Activated CD4-positive, CD25-positive, alpha-beta regulatory T cell treated with anti-CD3 and anti-CD28 coated beads, Interleukin-2, amount 50 U/mL, for 16 hours (primary cell): ENCODE data around the gene TRIM69.
"Not testable (repeated sequence)": the region's sequence is repeated elsewhere in the genome, so short reads cannot be mapped to it uniquely, and the experiment has no call there.

Experiments
- DNase-seq: peaks from one replicate; pipeline ENCODE4 v3.0.0-alpha.2; 2020; ENCODE audit warnings: low read depth, low spot score

TRIM69 gene, protein sequence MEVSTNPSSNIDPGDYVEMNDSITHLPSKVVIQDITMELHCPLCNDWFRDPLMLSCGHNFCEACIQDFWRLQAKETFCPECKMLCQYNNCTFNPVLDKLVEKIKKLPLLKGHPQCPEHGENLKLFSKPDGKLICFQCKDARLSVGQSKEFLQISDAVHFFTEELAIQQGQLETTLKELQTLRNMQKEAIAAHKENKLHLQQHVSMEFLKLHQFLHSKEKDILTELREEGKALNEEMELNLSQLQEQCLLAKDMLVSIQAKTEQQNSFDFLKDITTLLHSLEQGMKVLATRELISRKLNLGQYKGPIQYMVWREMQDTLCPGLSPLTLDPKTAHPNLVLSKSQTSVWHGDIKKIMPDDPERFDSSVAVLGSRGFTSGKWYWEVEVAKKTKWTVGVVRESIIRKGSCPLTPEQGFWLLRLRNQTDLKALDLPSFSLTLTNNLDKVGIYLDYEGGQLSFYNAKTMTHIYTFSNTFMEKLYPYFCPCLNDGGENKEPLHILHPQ

DNA sequence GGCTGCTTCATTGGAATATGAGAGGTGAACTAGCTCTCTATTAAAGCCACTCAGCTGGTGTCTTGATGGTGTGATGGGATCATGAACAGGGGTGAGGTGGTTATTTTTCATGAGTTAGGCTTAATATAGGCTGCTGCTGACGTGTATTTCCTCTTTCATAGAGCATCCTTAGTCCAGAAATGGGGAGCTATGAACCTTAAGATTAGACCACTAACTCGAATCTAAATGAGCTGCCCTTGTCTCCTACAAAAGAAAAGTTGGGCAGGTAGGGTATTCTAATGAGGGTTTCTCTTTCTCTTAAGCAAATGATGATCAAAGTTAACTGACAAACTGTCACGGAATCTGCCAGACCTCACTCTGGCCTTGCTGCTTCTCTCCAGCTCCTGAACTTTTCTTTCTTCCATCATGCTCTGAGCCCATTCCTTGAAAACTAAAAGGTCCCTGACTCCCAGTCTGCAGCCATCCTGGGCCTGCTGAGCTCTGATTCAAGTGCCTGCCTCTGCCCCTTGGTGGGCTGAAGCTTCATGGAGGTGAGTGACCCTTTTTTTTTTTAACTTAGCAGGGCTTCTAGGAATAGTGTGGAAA, at the start of gene TRIM69:
Gene TRIM69, plus strand, starts transcription at position 348 of the 585 bp plus-strand sequence. Its CDS starts 177 bp downstream, at position 525.
- DNase-seq = no peak

- DNase-seq = not testable (repeated sequence)
These were observed 47.0 kb upstream of the TRIM69 start for GRCh38 chr15:44689318-44689717.

DNA sequence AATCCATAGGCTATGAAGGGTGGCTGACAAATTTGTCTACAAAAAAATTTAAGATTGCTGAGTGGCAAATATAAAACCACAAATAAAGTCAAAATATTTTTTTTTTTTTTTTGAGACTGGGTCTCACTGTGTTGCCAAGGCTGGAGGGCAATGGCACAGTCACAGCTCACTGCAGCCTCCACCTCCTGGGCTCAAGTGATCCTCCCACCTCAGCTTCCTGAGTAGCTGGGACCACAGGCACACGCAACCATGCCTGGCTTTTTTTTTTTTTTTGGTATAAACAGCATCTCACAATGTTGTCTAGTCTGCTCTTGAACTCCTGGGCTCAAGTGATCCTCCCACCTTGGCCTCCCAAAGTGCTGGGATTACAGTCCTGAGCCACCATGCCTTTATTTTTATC, 46.1 kb upstream of the TRIM69 start:
- not testable (repeated sequence) for DNase-seq

DNA sequence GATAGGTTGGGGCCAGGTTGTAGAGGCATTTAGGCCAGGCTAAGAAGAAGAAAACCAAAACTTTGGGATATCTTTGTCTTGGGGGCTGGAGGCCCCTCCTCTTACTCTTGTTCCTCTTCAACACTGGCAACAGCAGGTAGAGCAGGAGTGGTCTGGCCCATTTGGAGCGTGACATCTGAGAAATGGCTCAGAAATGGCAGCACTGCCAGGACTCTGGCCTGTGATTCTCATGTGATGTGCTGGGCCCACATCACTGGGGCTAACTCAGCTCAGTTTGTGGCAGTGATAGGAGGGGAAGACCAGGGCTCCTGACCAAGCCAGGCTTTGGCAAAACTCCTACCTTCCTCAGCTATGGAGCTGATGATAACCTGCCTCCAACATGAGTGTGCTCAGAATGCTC, 43.7 kb upstream of the TRIM69 start:
- no peak for DNase-seq

- no peak for DNase-seq
These were observed 41.9 kb upstream of the TRIM69 start for GRCh38 chr15:44694416-44694815.

DNA sequence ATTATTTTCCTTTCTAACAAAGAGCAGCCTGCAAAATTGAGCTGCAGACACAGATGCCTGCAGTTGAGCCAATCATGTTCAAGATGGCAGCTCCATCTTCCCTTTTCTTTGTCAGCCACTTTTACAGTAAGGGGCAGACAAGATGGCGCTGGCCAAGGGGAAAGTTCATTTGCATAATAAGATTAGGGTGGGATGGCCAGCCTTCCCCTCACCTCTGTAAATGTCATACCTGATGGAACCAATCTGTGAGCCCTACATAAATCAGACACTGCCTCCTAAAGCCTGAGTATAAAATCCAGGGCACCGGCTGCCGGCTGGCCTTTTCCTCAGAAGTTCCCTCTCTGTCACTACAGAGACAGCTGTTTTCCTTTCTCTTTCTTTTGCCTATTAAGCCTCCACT, 41.0 kb upstream of the TRIM69 start:
- DNase-seq = no peak

- DNase-seq = no peak
These were observed 39.3 kb upstream of the TRIM69 start for GRCh38 chr15:44697014-44697413.

DNA sequence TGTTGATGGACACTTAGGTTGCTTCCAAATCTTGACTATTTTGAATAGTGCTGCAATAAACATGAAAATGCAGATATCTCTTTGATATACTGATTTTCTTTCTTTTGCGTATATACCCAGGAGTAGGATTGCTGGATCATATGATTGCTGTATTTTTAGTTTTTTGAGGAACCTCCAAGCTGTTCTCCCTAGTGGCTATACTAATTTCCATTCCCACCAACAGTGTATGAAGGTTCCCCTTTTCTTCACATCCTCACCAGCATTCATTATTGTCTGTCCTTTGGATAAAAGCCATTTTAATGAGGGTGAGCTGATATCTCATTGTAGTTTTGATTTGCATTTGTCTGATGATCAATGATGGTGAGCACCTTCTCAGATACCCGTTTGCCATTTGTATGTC, 37.7 kb upstream of the TRIM69 start:
- DNase-seq = no peak

- not testable (repeated sequence) for DNase-seq
These were observed 35.7 kb upstream of the TRIM69 start for GRCh38 chr15:44700676-44701075.

- no peak for DNase-seq
These were observed 30.3 kb upstream of the TRIM69 start for GRCh38 chr15:44705986-44706385.

DNA sequence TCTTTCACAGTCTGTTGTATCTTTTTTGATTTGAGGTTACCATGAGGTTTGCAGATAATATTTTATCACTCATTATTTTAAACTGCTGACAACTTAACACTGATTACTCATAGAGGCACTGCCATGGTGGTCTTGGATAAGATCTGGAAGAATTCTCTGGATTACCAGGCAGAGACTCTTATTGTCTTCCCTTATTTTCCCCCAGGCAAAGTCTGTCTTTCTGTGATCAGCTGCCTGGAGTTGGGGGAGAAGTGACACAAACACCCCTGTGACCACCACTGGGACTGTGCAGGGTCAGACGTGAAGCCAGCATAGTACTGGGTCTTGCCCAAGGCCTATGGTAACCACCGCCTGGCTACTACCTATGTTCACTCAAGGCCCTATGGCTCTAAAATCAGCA, 29.9 kb upstream of the TRIM69 start:
- DNase-seq = no peak

DNA sequence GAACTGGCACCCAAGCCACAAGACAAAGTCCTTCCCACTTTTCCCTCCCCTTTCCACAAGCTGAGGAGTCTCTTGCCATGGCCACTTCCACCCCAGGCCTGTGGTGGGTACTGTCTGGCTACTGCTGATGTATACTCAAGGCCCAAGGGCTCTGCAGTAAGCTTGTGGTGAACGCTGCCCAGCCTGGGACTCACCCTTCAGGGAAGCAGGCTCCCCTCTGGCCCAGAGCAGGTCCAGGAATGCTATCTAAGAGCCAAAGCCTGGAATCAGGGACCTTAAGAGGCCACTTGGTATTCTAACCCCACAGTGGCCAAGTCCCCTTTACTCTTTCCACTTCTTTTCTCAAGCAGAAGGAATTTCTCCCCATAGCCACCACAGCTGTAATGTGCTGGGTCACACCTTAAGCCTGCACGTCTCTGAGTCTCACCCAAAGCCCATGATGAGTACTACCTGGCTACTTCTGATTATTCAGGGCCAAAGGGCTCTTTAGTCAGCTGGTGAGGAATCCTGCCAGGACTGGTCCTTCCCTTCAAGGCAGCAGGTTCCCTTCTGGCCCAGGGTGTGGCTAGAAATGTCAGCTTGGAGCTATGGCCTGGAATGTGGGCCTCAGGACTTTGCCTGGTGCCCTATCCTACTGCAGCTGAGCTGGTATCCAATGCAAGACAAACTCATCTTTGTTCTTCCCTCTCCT, 29.2 kb upstream of the TRIM69 start:
- no peak for DNase-seq

DNA sequence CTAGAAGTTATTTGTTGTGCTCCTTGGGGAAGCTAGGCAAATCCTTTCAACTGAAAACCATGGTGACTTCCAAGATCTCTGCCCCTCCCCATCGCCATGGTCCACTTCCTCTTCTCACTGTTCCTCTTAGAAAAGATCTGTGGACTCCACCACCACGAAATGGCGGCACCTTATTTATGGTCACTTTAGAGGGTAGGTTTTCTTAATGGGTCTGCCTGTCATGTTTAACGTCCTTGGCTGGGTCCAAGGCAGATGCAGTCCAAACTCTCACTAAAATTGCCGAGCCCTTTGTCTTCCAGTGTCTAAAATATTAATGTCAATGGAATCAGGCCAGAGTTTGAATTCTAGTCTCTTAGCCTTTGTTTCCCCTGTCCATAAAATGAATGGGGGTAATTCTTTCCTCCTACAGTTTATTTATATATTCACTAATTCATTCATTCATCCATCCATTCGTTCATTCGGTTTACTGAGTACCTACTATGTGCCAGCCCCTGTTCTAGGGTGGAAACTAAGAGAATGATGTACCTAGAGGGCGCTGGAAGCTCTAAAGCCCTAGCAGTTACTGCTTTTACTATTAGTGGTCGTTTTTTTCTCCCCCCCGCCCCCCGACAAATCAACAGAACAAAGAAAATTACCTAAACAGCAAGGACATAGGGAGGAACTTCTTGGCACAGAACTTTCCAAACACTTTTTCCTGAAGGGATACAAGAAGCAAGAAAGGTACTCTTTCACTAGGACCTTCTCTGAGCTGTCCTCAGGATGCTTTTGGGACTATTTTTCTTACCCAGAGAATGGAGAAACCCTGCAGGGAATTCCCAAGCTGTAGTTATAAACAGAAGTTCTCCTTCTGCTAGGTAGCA, 25.9 kb upstream of the TRIM69 start:
- DNase-seq = no peak

DNA sequence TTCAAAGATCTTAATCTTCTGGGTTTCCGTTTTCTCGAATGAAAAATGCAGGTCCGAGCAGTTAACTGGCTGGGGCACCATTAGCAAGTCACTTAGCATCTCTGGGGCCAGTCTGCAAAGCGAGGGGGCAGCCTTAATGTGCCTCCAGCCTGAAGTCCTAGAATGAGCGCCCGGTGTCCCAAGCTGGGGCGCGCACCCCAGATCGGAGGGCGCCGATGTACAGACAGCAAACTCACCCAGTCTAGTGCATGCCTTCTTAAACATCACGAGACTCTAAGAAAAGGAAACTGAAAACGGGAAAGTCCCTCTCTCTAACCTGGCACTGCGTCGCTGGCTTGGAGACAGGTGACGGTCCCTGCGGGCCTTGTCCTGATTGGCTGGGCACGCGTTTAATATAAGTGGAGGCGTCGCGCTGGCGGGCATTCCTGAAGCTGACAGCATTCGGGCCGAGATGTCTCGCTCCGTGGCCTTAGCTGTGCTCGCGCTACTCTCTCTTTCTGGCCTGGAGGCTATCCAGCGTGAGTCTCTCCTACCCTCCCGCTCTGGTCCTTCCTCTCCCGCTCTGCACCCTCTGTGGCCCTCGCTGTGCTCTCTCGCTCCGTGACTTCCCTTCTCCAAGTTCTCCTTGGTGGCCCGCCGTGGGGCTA, 25.1 kb upstream of the TRIM69 start, which contains the start of the genes B2M and PATL2:
Gene B2M, plus strand, starts transcription at position 422 of the 647 bp plus-strand sequence. Its CDS starts 30 bp downstream, at position 452.
Gene PATL2, minus strand, starts transcription at position 228 of the 647 bp plus-strand sequence. CDS start 34,833 bp downstream, outside the sequence.
- peak; percentile 95 for DNase-seq

DNA sequence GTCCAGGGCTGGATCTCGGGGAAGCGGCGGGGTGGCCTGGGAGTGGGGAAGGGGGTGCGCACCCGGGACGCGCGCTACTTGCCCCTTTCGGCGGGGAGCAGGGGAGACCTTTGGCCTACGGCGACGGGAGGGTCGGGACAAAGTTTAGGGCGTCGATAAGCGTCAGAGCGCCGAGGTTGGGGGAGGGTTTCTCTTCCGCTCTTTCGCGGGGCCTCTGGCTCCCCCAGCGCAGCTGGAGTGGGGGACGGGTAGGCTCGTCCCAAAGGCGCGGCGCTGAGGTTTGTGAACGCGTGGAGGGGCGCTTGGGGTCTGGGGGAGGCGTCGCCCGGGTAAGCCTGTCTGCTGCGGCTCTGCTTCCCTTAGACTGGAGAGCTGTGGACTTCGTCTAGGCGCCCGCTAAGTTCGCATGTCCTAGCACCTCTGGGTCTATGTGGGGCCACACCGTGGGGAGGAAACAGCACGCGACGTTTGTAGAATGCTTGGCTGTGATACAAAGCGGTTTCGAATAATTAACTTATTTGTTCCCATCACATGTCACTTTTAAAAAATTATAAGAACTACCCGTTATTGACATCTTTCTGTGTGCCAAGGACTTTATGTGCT, 24.5 kb upstream of the TRIM69 start:
- DNase-seq = no peak

GRCh38 chr15:44712346-44713005, 23.9 kb upstream of the TRIM69 start:
- peak; percentile 50 for DNase-seq

GRCh38 chr15:44713006-44713966, 23.0 kb upstream of the TRIM69 start:
- no peak for DNase-seq

DNA sequence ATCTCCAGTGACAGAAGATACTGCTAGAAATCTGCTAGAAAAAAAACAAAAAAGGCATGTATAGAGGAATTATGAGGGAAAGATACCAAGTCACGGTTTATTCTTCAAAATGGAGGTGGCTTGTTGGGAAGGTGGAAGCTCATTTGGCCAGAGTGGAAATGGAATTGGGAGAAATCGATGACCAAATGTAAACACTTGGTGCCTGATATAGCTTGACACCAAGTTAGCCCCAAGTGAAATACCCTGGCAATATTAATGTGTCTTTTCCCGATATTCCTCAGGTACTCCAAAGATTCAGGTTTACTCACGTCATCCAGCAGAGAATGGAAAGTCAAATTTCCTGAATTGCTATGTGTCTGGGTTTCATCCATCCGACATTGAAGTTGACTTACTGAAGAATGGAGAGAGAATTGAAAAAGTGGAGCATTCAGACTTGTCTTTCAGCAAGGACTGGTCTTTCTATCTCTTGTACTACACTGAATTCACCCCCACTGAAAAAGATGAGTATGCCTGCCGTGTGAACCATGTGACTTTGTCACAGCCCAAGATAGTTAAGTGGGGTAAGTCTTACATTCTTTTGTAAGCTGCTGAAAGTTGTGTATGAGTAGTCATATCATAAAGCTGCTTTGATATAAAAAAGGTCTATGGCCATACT, 21.1 kb upstream of the TRIM69 start:
- no peak for DNase-seq
